ENCODE measurements around the gene SOS2.

- TF ChIP-seq CTCF (IDR thresholded peaks at IDR 0.05): no peak
- no peak for TF ChIP-seq POLR2A (IDR thresholded peaks at IDR 0.05)
- TF ChIP-seq POLR2AphosphoS5 (IDR thresholded peaks at IDR 0.05): no peak
Measured at GRCh38 chr14:50085570-50086320, 145.6 kb downstream of the SOS2 start.

Measured in prostate gland (tissue), 2 donors.